GM19372 (cell line): Measurements from ENCODE around the gene STAC3.

Experiments
- ATAC-seq: cut with Tn5 transposase; IDR thresholded peaks from one replicate; pipeline ENCODE4 v1.9.1; 2021; ENCODE audit warnings: mild to moderate bottlenecking, low read depth, moderate library complexity; ENCODE audit not compliant: unreplicated experiment

Gene STAC3

DNA sequence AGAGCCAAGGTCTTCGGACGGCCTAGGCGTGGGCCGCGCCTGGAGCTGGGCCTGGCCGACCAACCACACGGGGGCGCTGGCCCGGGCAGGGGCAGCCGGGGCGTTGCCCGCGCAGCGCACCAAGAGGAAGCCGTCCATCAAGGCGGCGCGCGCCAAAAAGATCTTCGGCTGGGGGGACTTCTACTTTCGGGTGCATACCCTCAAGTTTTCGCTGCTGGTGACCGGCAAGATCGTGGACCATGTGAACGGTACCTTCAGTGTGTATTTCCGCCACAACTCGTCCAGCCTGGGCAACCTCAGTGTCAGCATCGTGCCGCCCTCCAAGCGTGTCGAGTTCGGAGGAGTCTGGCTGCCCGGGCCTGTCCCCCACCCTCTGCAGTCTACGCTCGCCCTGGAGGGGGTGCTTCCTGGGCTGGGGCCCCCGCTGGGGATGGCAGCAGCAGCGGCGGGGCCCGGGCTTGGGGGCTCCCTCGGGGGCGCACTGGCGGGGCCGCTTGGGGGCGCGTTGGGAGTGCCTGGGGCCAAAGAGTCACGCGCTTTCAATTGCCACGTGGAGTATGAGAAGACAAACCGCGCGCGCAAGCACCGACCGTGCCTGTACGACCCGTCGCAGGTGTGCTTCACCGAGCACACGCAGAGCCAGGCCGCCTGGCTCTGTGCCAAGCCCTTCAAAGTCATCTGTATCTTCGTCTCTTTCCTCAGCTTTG lies 25.9 kb downstream of the STAC3 start:
- ATAC-seq, result no peak

DNA sequence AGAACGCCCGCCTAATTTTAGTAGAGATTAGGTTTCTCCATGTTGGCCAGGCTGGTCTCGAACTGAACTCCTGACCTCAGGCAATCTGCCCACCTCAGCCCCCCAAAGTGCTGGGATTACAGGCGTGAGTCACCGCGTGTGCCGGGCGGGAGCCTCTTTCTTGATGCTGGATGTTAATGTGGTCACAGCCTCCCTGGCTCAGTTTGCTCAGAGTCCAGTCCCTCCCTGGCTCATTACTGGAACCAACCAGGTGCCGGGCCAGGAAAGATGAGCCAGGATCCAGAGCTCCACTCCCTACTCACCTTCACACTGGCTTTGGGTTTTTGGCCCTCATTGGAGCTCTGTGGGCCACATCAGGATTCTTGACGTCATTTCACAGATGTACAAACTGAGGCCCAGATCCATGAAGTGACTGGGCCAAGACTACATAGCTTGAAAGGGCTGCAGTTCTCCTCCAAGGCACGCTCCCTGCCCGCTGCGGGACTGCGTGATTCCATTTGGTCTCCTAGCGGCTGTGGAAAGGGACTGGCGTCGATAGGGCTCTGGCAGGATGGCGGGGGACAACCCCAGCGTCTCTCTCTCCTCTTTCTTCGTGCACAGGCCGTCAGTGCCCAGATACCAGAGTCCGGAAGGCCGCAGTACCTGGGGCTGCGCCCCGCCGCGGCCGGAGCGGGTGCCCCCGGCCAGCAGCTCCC lies 26.6 kb downstream of the STAC3 start:
- ATAC-seq, result no peak

DNA sequence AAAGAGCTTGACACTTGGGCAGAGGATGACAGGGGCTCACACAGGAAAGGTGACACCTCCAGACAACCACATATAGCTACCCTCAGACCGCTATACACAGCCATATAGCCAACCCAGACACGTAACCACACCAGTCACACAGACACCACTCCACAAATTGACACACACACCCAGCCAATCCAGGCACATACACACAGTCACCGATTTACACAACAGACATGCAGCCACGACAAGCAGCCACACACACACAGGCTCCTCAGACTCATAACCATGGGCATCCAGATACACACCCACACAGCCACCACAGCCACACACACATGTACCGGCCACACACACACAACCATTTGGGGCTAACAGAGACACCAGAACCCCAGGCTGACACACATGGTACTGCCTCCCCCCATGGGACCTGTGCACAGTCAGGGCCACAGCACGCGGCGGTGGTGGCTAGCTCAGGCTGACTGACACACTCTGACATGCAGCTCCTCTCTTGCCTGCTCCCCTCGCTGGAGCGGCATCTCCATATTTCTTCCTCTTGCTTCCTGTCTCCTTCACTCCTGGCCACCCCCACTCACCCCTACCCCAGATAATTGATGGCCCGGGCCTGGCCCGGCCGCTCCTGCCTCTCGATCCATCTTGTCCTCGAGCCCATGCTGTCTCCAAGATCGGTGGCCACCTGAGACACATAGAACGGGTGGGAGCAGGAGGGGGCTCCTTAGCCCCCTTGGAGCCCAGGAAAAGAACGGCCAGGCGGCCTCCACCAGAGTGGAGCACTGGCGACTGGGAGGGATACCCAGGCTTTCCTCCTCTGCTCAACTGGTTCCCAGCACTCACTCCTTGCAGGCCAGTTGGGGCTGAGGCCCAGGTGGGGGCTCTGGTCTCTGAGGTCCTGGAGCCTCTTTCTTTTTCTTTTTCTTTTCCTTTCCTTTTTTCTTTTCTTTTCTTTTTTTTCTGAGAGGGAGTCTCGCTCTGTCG lies 27.5 kb downstream of the STAC3 start:
- ATAC-seq, result no peak

DNA sequence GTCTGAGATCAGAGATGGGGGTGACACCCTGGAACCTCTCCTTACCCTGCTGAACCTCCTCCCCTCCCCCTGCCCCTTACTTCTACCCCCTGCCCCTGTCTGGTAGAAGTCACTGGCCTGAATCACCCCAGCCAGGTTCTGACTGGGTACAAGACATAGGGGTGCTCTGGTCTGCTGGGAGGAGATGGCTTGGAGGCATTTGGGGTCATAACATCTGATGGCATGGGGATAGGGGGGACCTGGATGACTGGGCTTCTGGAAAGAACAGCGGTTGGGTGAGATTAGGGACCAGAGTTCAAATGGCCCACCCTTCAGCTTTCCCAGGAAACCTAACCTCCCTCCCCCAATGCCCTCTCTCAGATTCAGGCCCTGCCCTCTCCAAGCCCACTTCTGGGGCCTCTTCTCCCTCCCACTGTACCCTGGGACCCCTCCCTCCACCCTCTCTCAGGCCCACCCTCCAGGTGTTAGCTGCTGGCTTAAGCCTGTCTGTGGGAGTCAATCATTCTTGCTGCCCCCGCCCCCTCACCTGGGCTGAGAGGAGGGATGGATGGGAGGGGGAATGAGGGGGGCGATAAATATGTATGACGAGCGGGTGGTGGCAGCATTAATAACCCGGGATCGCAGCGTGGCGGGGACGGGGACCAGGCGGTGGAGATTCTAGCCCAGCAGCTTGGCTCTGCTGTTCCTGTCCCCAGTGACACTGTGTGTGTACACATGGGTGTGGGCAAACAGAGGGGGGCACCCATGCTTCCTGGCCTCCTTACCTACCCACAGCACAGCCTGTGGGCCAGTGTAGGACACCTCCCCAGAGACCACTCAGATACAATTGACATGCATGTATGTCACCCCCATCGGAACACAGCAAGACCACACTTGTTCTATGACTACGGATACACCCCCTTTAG lies 28.4 kb downstream of the STAC3 start:
- no peak for ATAC-seq

DNA sequence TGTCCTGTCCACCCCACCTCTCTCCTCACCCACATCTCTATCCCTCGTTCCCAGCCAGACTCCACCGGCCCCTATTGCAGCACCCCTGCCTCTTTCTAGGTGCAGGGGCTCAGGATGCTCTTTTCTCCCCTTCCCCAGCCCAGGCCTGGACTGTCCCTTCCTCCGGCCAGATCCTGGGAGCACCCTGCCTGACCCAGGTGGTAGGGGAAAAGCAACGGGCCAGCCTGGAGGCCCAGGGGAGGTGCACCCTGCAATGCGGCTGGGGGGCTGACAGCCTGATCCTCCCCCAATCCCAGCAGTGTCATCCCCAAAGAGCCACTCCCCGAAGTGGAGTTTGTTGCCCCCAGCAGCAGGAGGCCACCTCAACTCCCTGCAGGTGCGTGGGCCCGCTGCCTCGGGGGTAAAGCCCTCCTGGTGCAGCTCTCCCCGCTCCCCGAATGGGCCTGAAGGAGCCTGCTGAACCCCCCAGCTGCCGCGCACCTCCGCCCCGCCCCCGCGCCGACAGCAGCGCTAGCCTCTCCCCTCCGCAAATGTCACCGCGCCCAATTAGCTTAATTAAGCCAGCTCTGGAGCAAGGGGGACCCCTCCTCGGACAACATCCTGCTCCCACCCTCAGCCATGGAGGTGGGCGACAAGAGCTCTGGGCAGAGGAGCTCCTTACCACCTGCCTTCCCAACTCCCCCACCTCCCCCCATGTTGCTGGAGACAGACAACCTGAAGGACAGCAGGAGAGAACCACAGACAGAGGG lies 29.6 kb downstream of the STAC3 start:
- ATAC-seq, result no peak

DNA sequence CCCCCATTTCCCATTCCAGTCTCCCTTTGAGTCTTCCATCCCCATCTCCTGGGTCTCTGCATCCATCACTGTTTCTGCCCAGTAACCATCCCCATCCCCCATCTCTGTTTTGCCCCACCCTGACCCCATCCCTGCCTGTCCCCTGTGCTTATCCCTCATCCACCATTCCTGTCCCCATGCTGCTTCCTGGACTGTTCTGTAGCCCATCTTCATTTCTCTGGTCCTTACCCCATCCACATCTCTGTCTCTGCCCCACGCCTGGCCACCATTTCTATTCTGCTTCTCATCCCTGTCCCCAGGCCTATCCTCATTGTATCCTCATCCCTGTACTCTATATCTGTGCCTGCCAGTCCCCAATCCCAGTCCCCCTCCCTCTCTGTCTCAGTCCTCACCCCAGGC lies 30.2 kb downstream of the STAC3 start:
- ATAC-seq, result no peak

DNA sequence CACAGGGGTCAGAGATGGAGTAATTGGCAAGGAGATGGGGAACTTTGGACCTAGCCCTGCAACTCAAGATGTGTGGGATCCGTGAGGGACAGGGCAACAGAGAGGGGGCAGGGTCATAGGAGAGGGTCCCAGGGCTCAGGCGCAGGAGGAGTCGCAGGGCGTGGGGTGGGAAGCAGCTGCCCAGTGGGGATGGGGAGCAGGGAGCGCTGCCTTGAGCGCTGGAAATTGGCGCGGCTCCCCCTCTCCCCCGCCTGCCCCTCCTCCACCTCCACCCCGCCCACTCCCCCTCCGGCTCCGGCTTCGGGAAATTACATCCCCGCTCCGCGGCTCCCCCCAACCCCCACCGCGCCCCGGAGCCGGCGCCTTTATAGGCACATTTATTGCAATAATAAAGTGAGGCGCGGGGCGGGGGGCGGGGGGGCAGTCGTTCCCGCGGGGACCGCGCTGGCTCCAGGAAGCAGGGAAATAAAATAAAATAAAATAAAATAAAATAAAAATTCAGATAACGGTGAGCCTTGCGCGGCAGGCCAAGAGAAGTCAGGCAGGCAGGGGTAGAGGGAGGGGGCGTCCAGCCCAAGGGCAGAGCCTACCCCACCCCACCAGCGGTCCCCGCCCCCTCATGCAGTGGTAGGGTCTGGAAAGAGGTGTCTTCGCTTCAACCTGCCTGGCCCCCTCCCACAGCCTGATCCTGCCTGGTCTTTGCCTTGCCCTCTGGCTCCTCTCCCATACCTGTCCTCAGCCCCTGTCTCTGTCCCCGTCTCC lies 30.8 kb downstream of the STAC3 start:
- ATAC-seq, result no peak

DNA sequence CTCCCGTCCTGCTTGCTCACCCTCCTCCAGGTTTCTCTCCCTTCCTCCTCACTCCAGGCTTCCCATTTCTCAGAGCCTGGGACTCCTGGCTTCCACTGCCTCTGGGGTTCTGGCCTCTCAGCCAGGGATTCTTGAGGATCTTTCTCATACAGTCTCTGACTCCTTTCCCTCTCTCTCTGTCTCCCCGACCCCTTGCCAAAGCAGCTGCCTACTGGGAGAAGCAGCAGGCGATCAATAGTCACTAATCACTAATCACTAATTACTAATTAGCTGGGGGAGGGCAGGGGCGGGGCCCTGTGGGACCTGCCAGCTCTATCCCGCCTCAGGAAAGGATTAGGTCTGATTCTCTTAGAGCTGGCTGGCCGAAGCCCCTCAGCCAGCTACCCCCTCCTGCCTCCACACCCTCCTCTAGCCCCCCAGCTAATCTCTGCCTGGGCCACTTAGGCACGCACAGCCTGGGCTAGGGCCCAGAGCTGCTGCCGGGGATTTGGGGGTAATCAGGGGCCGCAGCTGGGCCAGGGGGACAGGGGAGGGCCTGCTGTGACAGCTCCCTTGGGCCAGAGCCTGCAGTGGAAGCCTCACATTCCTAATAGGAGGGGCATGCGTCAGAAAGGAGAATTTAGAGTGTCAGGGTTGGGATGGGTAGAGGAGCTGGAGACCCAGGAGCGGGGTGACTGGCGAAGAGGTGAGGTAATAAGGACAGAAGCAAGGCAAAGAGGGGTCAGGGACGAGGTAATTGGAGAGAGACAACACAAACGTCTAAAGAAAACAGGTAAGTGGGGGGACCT lies 31.6 kb downstream of the STAC3 start:
- ATAC-seq, result no peak

DNA sequence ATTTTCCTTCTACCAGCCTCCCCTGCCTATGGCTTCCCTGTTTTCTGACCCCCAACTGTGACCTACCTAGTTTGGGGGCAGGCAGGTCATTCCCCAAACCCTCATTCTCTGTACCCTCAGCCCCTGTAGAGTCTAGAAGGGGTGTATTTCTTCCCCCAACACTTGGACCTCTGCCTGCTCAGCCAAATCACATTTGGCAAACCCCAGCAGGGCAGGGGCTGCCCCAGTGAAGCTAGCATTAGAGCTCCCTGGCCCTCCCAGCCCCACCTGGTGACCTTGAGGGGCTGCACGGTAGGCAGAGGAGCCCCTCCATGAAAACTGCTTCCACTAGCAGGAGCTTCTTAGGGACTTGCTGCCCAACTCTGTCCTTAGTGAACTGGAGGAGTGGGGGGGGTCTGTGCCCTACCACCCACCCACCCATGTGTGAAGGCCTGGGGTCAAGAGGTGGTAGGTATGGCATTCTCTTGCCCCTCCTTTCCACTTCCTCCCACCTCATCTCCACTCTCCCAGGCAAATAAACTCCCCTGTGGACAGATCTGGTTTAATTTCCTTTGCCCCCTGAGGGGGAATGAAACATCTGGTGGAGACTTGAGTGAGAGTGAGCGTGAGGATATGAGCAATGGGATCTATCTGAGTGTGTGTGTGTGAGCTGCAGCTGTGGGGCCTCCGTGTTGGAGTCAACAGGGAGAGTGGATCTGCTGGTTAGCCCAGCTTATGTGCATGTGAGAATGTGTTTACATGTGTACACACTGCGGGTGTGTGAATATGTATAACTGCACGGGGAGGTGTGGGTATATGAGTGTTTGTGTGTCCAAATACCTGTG lies 32.7 kb downstream of the STAC3 start:
- ATAC-seq, result no peak

DNA sequence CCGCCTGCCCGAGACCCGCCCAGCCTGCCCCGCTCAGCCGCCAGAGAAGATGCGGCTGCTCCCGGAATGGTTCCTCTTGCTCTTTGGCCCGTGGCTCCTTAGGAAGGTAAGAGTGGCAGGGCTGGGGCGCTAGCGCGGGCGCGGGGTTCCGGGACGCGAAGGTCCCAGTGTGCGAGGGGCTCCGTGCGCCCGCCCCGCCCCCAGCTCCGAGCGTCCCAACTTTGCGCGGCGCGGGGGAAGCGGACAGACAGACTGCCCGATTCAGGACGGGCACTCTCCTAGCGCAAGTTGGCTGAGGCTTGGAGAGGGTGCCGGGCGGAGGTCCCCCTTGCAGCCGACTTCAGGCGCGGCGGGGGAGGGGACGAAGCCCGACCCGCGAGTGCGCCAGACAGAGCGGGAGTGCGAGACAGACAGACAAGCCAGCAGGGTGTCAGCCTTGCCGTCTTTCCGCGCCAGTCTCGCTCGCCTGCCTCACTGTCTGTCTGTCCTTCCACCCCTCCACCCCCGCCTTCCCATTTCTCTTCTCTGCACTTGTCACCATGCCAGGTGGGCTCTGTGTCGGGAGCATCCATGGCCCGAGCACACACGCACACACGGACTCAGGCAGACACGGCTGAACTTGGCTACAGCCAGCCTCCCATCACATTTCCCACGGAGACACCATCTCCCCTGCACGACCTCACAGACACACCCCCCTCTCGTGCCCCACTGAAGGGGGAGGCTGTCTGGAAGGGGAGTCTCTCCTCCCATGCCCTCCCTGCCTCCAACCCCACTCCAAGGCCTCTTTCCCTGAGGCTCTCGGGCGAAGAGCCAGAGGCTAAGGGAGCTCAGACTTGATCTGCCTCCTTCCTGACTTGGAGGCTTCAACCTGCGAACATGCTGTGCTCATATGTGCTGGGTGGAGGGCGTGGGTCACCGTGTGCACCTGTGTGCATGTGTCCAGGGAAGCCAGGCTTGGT lies 33.8 kb downstream of the STAC3 start:
- no peak for ATAC-seq

DNA sequence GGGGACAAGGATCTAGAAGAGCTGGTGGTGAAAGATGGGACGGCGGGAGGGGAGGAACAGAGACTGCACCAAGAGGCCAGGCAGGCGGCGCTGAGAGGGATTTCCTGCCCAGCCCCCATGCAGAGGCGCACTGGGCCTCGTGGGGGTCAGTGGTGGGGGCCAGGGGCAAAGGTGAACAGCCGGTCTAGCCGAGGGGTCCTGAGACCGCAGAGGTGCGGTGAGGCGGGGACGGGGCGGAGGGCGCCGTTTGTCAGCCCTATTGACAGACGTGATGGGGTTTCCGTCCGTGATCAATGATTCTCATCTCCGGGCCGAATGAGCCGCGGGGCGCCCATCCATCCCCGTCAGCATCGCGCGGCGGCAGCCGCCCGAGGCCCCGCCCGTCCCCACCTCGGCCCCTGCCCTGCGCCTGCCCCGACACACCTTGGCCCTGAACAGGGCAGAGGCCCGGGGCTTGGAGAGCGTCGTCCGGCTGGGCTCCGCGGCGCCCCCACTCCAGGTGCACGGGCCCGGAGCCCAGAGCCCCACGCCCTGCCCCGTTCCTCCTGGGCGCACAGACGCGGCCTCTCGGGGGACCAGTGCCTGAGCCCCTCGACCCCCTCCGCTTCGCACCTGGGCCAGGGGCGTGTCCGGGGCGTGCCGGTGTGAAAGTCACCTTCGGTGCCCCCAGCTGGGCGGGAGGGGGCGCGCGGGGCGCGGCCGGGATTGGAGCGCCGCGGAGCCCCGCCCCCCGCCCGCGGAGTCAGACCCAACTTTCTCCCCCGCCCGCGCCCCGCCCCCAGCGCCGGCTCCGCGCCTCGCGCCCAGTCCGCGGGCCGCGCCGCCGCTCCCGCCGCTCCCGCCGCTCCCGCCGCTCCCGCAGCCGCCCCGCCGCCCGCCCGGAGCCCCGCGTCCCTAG lies 34.7 kb downstream of the STAC3 start, which contains the start of gene NXPH4:
Gene NXPH4, plus strand, starts transcription at position 781 of the 898 bp plus-strand sequence. CDS start 176 bp downstream, outside the sequence.
- ATAC-seq, result no peak

DNA sequence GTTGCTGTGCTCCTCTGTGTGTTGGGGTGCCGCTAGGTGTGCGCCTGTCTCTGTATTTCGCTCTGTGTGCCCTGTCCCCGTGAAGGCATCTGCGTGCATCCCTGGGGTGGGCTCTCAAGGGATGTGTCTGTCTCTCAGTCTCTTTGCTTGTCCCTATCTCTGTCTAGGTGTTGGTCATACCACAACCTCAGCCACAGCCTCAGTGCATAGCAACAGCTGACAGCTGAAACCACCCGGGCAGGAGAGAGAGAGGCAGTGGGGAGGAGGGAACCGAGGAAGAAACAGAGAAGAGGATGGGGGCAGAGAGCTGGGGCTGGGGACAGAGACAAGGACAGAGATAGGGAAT lies 35.3 kb downstream of the STAC3 start:
- ATAC-seq, result no peak

DNA sequence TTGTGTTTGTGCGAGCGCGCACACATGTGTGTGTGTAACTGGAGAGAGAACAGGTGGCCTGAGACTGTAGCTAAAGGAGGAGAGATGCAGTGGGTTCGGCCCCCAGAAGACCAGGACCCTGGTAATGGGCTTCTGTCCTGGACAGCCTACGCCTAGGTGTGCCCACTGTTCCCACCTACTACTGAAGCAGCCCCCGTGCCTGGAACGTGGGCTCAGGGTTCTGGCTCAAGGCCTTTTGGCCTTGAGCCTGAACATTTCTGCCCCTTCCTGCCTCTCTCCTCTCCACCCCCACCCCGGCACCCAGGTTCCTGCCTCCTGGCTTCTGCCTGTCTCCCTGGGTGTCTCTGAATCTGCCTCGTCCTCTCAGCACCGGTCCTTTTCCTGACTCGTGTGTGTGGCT lies 35.9 kb downstream of the STAC3 start:
- ATAC-seq, result no peak

DNA sequence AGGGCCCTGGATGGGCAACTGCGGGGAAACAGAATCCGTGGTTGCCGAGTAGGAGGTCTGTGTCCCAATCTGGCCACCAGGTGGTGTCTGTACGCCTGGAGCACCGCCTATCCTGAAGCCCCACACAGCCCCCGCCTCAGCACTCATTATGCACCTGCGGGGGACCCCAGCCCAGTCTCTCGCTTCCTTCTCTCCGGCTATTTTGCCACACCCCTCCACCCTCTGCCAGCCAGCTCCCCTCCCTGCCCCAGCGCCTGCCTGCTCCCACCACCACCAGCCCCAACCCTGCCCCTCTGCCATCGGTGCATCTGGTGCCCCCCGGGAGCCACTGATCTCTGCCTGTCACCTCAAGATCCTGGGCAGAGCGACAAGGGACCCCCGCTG lies 36.6 kb downstream of the STAC3 start:
- ATAC-seq, result no peak

DNA sequence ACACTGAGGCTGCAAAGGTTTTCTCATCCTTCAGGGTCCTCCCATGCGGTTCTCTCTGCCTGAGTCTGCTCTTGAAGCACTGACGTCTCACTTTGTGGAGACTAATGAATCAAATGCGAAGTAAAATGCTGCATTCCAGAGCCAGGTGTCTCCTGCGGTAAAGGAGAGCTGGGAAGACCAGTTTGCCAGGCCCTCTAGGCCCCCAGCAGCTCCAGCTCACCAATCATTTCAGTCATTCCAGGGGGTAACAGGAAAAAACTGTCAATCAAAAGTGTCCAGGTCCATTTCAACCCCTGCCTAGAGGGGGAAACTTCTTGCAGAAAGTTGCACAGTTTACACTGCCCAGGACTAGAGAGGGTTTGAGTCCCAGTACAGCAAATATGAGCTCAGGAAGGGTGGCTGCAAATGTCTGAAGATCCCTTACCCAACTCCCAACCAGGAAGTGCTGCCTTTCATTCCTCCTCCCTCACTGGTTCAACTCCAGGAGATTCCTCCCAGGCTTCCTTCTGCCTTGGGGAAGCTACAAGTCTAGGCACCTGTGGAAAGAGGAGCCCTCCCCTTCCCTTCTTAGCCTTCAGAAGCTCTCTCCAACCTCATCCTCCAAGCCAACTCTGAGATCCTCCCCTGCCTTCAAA lies 37.1 kb downstream of the STAC3 start:
- ATAC-seq, result no peak
